T follicular helper cell (primary cell): ENCODE results near the gene SUGP2.

Experiments used
- DNase-seq: peaks from one replicate; pipeline ENCODE4 v3.0.0-alpha.2; 2020; ENCODE audit warnings: low read depth

Gene SUGP2

GRCh38 chr19:18991468-18991867, 41.8 kb downstream of the SUGP2 start:
- DNase-seq: no peak

- DNase-seq: no peak
Measured at GRCh38 chr19:18991006-18991405, 42.3 kb downstream of the SUGP2 start.

GRCh38 chr19:18990128-18990708, 43.1 kb downstream of the SUGP2 start:
- no peak for DNase-seq

- no peak for DNase-seq
Measured at GRCh38 chr19:18989316-18989715, 44.0 kb downstream of the SUGP2 start.

GRCh38 chr19:18987456-18987855, 45.9 kb downstream of the SUGP2 start:
- DNase-seq: no peak

- DNase-seq: no peak
Measured at GRCh38 chr19:18985257-18985656, 48.1 kb downstream of the SUGP2 start.

GRCh38 chr19:18984251-18984650, 49.1 kb downstream of the SUGP2 start:
- DNase-seq: no peak

GRCh38 chr19:18982669-18983068, 50.6 kb downstream of the SUGP2 start:
- DNase-seq: no peak

- no peak for DNase-seq
Measured at GRCh38 chr19:18980432-18981020, 52.8 kb downstream of the SUGP2 start.

- no peak for DNase-seq
Measured at GRCh38 chr19:18978616-18979015, 54.7 kb downstream of the SUGP2 start.

GRCh38 chr19:18975869-18976268, 57.4 kb downstream of the SUGP2 start:
- DNase-seq: no peak

- DNase-seq: no peak
Measured at GRCh38 chr19:18975011-18975410, 58.3 kb downstream of the SUGP2 start.

GRCh38 chr19:18972851-18973250, 60.5 kb downstream of the SUGP2 start:
- no peak for DNase-seq

- no peak for DNase-seq
Measured at GRCh38 chr19:18972301-18972811, 61.0 kb downstream of the SUGP2 start.

GRCh38 chr19:18969931-18970659, 63.2 kb downstream of the SUGP2 start:
- no peak for DNase-seq

GRCh38 chr19:18967358-18968146, 65.8 kb downstream of the SUGP2 start:
- DNase-seq: no peak

GRCh38 chr19:18966307-18966706, 67.0 kb downstream of the SUGP2 start:
- no peak for DNase-seq

- no peak for DNase-seq
Measured at GRCh38 chr19:18964121-18964520, 69.2 kb downstream of the SUGP2 start.

- DNase-seq: no peak
Measured at GRCh38 chr19:18961767-18962620, 71.3 kb downstream of the SUGP2 start.

- DNase-seq: no peak
Measured at GRCh38 chr19:18960370-18960769, 72.9 kb downstream of the SUGP2 start.

GRCh38 chr19:18955042-18955441, 78.3 kb downstream of the SUGP2 start:
- DNase-seq: no peak
